SJCRH30 (cell line): Measurements from ENCODE around the gene ST7. TPM values are rescaled to one million over a fixed set of nuclear protein-coding genes. Genes with fewer than 3 reads are reported as not detected.

Source experiments
- DNase-seq, 2 experiments: peaks; one replicate each; pipeline ENCODE4 v3.0.0-alpha.2; 2015 to 2020
- H3K27ac ChIP-seq: fragments of 250-450 bp; sonication (Bioruptor Pico); 2 replicates; pipeline ENCODE4 v1.5.1; 2020; ENCODE audit warnings: mild to moderate bottlenecking, moderate library complexity
- H3K27me3 ChIP-seq: fragments of 250-450 bp; sonication (Bioruptor Pico); 2 replicates; pipeline ENCODE4 v1.5.1; 2020; ENCODE audit warnings: mild to moderate bottlenecking, moderate library complexity
- H3K36me3 ChIP-seq: fragments of 250-450 bp; sonication (Bioruptor Pico); 2 replicates; pipeline ENCODE4 v1.5.1; 2020; ENCODE audit warnings: mild to moderate bottlenecking, moderate library complexity
- H3K4me1 ChIP-seq: fragments of 250-450 bp; sonication (Bioruptor Pico); 2 replicates; pipeline ENCODE4 v1.5.1; 2020; ENCODE audit warnings: mild to moderate bottlenecking, moderate library complexity
- H3K4me3 ChIP-seq: fragments of 250-450 bp; sonication (Bioruptor Pico); 2 replicates; pipeline ENCODE4 v1.5.1; 2020; ENCODE audit warnings: mild to moderate bottlenecking, moderate library complexity
- H3K9me3 ChIP-seq: fragments of 250-450 bp; sonication (Bioruptor Pico); replicated peaks from 2 replicates; pipeline ENCODE4 v1.5.1; 2020; ENCODE audit warnings: mild to moderate bottlenecking, moderate library complexity
- total RNA-seq: library from RNA; depleted of rRNA; stranded (reverse); fragments of >200 nt; shearing (Covaris generic); gene quantifications from 2 replicates; pipeline ENCODE4 v1.2.3, GENCODE V29; 2014

ST7 gene
- total RNA-seq, 1 experiment from 2014 or later = 35.7 TPM

GRCh38 chr7:117163101-117163500, 209.8 kb downstream of the ST7 start:
- DNase-seq = peak in 1 of 2 experiments; percentile 49

GRCh38 chr7:117164620-117165019, 211.3 kb downstream of the ST7 start:
- Histone ChIP-seq H3K4me1 (no peaks in the 10 kb centered on the region), H3K4me3 (no peak overlapping the region), H3K9me3 (no peaks in the 10 kb centered on the region), H3K27me3 (no peaks in the 10 kb centered on the region), H3K27ac (no peak overlapping the region), H3K36me3 (no peaks in the 10 kb centered on the region; the same call in 1 of the 2 replicates)
- no peak for DNase-seq

More at GRCh38 chr7:117163101-117163500, 209.8 kb downstream of the ST7 start:
- no peaks in the 10 kb centered on the region; the same call in 1 of the 2 replicates for H3K36me3 ChIP-seq
- no peak overlapping the region for H3K4me3 ChIP-seq
- no peaks in the 10 kb centered on the region for H3K9me3 ChIP-seq
- H3K27ac ChIP-seq = no peak overlapping the region
- H3K27me3 ChIP-seq = no peaks in the 10 kb centered on the region
- no peaks in the 10 kb centered on the region for H3K4me1 ChIP-seq

GRCh38 chr7:117165656-117166055, 212.4 kb downstream of the ST7 start:
- H3K4me1 ChIP-seq = no peaks in the 10 kb centered on the region
- H3K27me3 ChIP-seq = no peaks in the 10 kb centered on the region
- H3K36me3 ChIP-seq = peaks cover under 1% of the 10 kb centered on the region
- no peak overlapping the region for H3K4me3 ChIP-seq
- no peak overlapping the region for H3K27ac ChIP-seq
- no peaks in the 10 kb centered on the region for H3K9me3 ChIP-seq
- DNase-seq = no peak

GRCh38 chr7:117169907-117170306, 216.6 kb downstream of the ST7 start:
- peak; percentile 27 to 40 for DNase-seq
- Histone ChIP-seq H3K9me3 (no peaks in the 10 kb centered on the region), H3K27me3 (no peaks in the 10 kb centered on the region), H3K27ac (no peak overlapping the region), H3K4me1 (no peaks in the 10 kb centered on the region), H3K36me3 (peaks cover 13% of the 10 kb centered on the region), H3K4me3 (no peak overlapping the region)

GRCh38 chr7:117171106-117171505, 217.8 kb downstream of the ST7 start:
- Histone ChIP-seq H3K4me3 (no peak overlapping the region), H3K27me3 (no peaks in the 10 kb centered on the region), H3K27ac (no peak overlapping the region), H3K36me3 (peaks cover 14% of the 10 kb centered on the region), H3K9me3 (no peaks in the 10 kb centered on the region), H3K4me1 (no peaks in the 10 kb centered on the region)
- DNase-seq = no peak

GRCh38 chr7:117172283-117172682, 219.0 kb downstream of the ST7 start:
- no peak for DNase-seq
- H3K27me3 ChIP-seq = no peaks in the 10 kb centered on the region
- no peak overlapping the region for H3K27ac ChIP-seq
- peaks cover 14% of the 10 kb centered on the region for H3K36me3 ChIP-seq
- no peaks in the 10 kb centered on the region for H3K4me1 ChIP-seq
- no peak overlapping the region for H3K4me3 ChIP-seq
- no peaks in the 10 kb centered on the region for H3K9me3 ChIP-seq

- Histone ChIP-seq H3K9me3 (no peaks in the 10 kb centered on the region), H3K4me1 (no peaks in the 10 kb centered on the region), H3K27me3 (no peaks in the 10 kb centered on the region), H3K36me3 (peaks cover 14% of the 10 kb centered on the region), H3K4me3 (no peak overlapping the region), H3K27ac (no peak overlapping the region)
- no peak for DNase-seq
These were observed 219.9 kb downstream of the ST7 start for GRCh38 chr7:117173035-117173770.

GRCh38 chr7:117176206-117176605, 222.9 kb downstream of the ST7 start:
- peaks cover 6% of the 10 kb centered on the region for H3K4me1 ChIP-seq
- DNase-seq = no peak
- H3K9me3 ChIP-seq = no peaks in the 10 kb centered on the region
- no peak overlapping the region for H3K27ac ChIP-seq
- H3K36me3 ChIP-seq = peaks cover 9% of the 10 kb centered on the region
- no peak overlapping the region for H3K4me3 ChIP-seq
- H3K27me3 ChIP-seq = no peaks in the 10 kb centered on the region

GRCh38 chr7:117178600-117178999, 225.3 kb downstream of the ST7 start:
- Histone ChIP-seq H3K36me3 (peaks cover 6% of the 10 kb centered on the region), H3K4me3 (no peak overlapping the region), H3K27ac (no peak overlapping the region), H3K4me1 (peaks cover 6% of the 10 kb centered on the region), H3K9me3 (no peaks in the 10 kb centered on the region), H3K27me3 (no peaks in the 10 kb centered on the region)
- no peak for DNase-seq

- H3K27ac ChIP-seq = no peak overlapping the region
- H3K4me3 ChIP-seq = no peak overlapping the region
- no peak for DNase-seq
- peaks cover 6% of the 10 kb centered on the region for H3K4me1 ChIP-seq
- H3K27me3 ChIP-seq = no peaks in the 10 kb centered on the region
- no peaks in the 10 kb centered on the region for H3K9me3 ChIP-seq
- H3K36me3 ChIP-seq = peaks cover 6% of the 10 kb centered on the region
These were observed 226.4 kb downstream of the ST7 start for GRCh38 chr7:117179701-117180100.

GRCh38 chr7:117183729-117184128, 230.4 kb downstream of the ST7 start:
- Histone ChIP-seq H3K27me3 (no peaks in the 10 kb centered on the region), H3K9me3 (no peaks in the 10 kb centered on the region), H3K4me1 (peaks cover 6% of the 10 kb centered on the region), H3K36me3 (peaks cover 2% of the 10 kb centered on the region; the same call in 1 of the 2 replicates), H3K4me3 (no peak overlapping the region), H3K27ac (no peak overlapping the region)
- DNase-seq = no peak

GRCh38 chr7:117184367-117184766, 231.1 kb downstream of the ST7 start:
- Histone ChIP-seq H3K27me3 (no peaks in the 10 kb centered on the region), H3K36me3 (peaks cover 2% of the 10 kb centered on the region; the same call in 1 of the 2 replicates), H3K27ac (no peak overlapping the region), H3K4me1 (peaks cover 6% of the 10 kb centered on the region), H3K4me3 (no peak overlapping the region), H3K9me3 (no peaks in the 10 kb centered on the region)
- DNase-seq = no peak

GRCh38 chr7:117185124-117185523, 231.8 kb downstream of the ST7 start:
- Histone ChIP-seq H3K4me3 (no peak overlapping the region), H3K36me3 (peaks cover 2% of the 10 kb centered on the region; the same call in 1 of the 2 replicates), H3K27ac (no peak overlapping the region), H3K9me3 (no peaks in the 10 kb centered on the region), H3K4me1 (peaks cover 3% of the 10 kb centered on the region), H3K27me3 (no peaks in the 10 kb centered on the region)
- DNase-seq = no peak

GRCh38 chr7:117186218-117187010, 233.1 kb downstream of the ST7 start:
- Histone ChIP-seq H3K4me3 (no peak overlapping the region), H3K27me3 (no peaks in the 10 kb centered on the region), H3K4me1 (no peaks in the 10 kb centered on the region), H3K27ac (no peak overlapping the region), H3K9me3 (no peaks in the 10 kb centered on the region), H3K36me3 (peaks cover 5% of the 10 kb centered on the region; the same call in 1 of the 2 replicates)
- DNase-seq = peak in 1 of 2 experiments; percentile 33

- H3K4me1 ChIP-seq = no peaks in the 10 kb centered on the region
- DNase-seq = no peak
- H3K4me3 ChIP-seq = no peak overlapping the region
- H3K27ac ChIP-seq = no peak overlapping the region
- H3K36me3 ChIP-seq = peaks cover 3% of the 10 kb centered on the region; the same call in 1 of the 2 replicates
- H3K27me3 ChIP-seq = no peaks in the 10 kb centered on the region
- H3K9me3 ChIP-seq = no peaks in the 10 kb centered on the region
These were observed 235.1 kb downstream of the ST7 start for GRCh38 chr7:117188376-117188775.
